NT2/D1 (cell line): ENCODE data around the gene TEAD1.

ENCODE experiments used
- SUZ12 ChIP-seq: IDR thresholded peaks from 2 replicates; pipeline ENCODE4 v1.6.1; 2011; ENCODE audit not compliant: insufficient read length, insufficient read depth; ENCODE audit errors: extremely low read depth
- YY1 ChIP-seq: IDR thresholded peaks from 2 replicates; pipeline ENCODE4 v1.6.1; 2011; ENCODE audit not compliant: insufficient read length, insufficient read depth
- ZNF274 ChIP-seq: IDR thresholded peaks from 2 replicates; pipeline ENCODE4 v1.6.1; 2011; ENCODE audit warnings: mild to moderate bottlenecking, low read depth, low read length

GRCh38 chr11:12755510-12756453, 81.6 kb downstream of the TEAD1 start:
- TF ChIP-seq YY1 (no peak), ZNF274 (no peak), SUZ12 (no peak)
